Measurements from ENCODE around the gene RNASE4.

DNA sequence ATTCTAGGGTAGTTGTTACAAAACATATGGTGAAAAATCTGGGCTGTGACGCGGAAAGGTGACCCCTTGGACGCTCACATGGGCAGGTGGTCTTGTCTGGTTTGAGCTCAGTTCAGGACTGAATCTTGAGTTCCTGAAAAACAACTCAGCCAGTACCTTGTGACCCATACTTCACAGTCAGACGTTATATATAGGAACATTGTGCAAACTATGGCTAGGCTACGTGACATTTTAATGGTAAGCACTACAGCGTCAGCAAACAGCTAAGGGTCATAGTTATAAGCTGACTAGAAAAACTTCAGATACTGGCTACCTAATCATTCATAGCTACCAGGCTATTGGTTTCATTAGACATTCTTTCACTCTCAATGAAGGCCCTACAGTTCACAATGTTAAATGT is 46.5 kb downstream of the RNASE4 start:
- TF ChIP-seq POLR2A (IDR thresholded peaks at IDR 0.05), result no peak
- TF ChIP-seq, protein P1, sequence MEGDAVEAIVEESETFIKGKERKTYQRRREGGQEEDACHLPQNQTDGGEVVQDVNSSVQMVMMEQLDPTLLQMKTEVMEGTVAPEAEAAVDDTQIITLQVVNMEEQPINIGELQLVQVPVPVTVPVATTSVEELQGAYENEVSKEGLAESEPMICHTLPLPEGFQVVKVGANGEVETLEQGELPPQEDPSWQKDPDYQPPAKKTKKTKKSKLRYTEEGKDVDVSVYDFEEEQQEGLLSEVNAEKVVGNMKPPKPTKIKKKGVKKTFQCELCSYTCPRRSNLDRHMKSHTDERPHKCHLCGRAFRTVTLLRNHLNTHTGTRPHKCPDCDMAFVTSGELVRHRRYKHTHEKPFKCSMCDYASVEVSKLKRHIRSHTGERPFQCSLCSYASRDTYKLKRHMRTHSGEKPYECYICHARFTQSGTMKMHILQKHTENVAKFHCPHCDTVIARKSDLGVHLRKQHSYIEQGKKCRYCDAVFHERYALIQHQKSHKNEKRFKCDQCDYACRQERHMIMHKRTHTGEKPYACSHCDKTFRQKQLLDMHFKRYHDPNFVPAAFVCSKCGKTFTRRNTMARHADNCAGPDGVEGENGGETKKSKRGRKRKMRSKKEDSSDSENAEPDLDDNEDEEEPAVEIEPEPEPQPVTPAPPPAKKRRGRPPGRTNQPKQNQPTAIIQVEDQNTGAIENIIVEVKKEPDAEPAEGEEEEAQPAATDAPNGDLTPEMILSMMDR (IDR thresholded peaks at IDR 0.05), result no peak
